Stimulated activated CD4-positive, alpha-beta T cell treated with anti-CD3 and anti-CD28 coated beads, Interleukin-15, amount 100 ng/mL, for 24 hours (primary cell): ENCODE results near the gene AK5.
"Not testable (repeated sequence)": the region's sequence is repeated elsewhere in the genome, so short reads cannot be mapped to it uniquely, and the experiment has no call there.

Experiments
- DNase-seq: peaks from one replicate; pipeline ENCODE4 v3.0.0-alpha.2; 2020

AK5 gene

DNA sequence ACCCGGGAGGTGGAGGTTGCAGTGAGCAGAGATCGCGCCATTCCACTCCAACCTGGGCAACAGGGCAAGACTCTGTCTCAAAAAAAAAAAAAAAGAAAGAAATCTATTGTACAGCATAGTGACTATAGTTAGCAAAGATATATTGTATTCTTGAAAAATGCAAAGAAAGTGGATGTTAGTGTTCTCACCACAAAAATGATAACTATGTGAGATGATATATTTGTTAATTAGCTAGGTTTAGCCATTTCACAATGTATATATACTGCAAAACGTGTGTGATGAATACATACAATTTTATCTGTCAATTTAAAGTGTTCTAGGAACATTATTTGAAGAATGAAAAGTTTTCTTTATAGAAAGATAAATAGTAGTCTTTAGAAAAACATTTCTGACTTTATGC, 179.9 kb downstream of the AK5 start:
- no peak for DNase-seq

DNA sequence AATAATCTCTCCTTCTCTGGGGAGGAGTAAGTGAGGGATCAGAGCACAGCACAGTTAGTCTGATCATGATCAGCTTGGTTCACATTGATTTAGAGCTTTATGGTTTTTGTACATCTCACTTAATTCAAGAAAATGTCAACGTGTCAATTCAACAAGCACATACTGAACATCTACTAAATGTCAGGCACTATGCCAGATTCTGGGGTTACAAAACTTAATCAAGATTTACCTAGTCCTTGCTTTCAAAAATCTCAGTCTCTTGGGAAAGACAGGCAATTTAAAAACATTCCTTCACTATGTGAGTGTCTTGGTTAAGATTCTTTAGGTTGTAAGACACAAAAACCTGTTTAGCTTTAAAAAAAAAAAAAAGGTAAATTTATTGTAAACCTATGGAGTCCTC, 181.4 kb downstream of the AK5 start:
- no peak for DNase-seq

DNA sequence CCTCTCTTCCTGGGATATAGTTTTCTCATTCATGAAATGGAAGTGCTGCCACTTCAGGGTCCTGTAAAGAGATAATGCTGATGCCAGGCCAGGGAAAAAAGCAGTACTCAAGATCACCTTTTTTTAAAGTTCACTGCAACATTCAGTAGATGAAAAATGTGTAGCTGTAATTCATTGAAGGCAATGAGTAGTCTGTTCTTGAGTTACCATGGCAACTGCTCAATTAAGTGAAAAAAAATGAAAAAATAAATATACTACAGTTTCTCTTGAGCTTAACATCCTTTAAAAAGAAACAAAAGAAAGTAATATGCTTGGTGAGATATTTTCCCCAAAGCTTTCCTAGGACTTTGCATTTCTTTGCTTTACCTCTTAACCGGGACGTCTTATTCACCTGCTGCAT, 183.3 kb downstream of the AK5 start:
- DNase-seq: no peak

DNA sequence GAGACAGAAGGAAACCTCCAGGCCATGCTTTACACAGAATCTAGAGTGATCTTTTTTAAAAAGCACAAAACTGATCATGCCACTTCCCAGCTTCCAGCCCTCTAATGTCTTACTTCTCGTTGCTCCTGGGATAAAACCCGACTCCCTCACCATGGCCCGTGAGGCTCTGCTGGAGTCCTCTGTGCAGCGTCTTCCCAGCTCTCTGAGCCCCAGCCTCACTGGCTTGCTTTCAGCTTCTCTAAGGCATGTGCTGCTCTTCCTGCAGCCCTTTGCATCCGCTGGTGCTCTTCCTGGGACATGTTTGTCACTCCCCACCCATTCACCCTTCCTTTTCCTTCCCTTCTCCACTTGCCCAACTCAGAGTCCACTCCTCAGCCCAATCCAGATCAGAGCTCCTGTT, 184.1 kb downstream of the AK5 start:
- no peak for DNase-seq

DNA sequence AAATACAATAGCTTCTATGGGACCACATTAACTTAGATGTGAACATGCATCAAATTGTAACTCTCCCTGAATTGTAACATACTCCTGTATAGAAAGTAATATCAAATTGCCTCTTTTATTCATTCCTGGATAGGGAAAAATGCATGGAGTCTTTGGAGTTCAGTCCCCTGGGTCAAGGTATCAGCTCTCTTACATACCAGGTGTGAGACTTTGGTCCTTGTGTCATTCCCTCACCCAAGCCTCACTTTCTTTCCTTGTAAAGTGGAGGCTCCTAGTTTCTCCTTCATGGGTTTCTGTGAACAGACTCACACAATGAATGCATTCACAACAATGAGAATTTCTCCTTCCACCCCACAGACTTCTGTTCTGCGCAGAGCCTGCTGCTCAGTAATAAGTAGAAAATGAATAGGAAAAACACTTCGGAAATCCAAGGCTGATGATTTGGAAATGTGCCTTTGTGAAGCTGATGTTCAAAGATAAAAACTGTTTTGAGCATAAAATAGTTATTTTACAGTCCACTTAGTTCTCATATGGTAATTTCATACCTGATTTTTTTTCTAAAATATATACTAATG, 185.3 kb downstream of the AK5 start:
- DNase-seq: no peak

DNA sequence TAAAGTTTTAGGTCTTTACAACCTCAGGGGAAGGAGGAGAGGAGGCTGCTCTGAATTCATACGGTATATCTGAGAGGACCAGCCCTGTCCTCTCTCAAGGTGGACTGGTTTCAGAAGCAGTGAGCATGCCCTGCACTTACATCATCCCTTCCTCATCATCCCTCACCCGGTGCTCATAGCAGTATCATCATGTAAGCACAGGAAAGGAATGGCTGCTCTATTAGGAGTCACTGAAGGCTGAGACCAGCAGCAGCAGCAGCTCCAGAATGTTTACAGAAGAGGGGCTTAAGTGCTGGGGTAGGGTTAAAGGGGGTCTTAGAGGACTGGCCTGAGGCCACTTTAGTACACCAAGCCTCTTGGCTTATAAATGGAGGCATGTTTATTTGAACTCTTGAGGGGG, 185.9 kb downstream of the AK5 start:
- no peak for DNase-seq

DNA sequence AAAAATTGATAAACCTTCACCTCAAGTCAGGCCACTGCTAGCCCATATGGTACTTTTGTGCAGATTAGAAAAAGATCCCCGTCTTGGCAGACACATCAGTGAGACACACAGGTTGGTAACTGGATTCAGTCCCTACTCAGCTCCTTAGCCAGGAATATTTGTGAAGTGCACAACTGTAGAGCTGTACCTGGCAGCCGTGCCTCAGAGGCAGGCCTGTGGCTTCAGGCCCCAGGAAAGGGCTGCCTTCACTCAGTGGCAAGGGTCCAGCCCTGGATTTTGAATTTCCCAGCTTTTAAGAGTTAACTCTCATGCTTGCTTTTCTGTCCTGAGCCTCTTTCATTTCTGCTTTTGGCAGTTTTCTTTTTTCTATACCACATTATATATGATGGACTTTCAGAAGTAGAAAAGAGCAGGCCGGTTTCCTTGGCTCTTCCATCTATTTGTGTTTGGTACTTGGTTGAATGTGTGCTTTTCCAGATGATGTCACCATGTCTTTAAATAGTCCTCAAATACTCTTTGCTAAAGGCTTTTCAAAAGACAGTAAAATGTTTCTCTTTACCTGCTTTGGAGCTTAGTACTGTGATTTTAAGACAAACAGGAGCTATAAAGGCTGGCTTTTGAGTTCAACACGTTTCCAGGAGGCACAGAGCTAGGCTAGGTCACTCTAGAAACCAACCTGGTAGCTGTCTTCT, 186.6 kb downstream of the AK5 start:
- DNase-seq: no peak

DNA sequence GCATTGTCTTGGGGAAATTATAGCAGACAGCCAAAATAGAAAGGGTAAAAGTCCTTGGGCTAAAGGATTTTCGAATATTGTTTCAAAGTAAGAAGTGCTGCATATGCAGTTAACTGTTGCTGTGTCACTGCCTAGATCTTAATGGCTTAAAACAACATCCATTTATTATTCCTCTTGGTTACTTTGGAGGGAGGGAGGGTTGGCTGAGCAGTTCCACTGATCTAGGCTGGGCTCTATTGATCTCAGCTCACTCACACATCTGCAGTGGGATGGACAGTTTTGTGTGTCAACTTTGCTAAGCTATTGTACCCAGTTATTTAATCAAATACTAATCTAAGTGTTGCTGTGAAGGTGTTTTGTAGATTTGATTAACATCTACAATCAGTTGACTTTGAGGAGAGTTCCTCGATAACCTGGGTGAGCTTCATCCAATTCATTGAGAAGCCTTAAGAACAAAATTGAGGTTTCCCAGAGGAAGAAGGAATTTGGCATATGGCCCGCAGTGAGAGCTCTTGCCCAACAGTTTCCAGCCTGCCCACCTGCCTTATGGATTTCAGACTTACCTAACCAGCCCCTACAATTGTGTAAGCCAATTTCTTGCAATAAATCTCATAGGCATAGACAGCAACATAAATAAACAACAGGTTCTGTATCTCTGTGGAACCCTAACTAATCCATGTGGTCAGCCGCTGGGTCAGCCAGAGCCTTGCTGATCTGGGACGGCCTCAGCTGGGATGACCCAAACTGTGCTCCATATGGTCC, 187.3 kb downstream of the AK5 start:
- no peak for DNase-seq

DNA sequence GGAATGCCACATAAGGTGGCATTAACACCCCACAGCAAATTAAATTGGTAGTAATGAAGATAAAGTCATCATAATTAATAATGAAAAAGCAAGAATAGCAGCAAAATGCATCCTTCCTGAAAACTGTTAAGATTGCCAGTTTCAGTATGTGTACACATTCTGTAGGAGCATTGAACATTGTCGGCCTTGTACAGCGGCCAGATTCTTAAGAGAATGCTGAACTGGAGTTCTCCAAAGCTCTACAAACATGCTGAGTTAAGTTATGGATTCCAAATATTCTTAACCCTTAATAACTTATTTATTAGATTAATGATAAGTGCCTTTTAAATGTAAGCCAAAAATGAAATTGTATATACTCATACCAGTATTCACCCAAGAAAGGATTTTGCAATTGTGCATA, 189.9 kb downstream of the AK5 start:
- DNase-seq: no peak

DNA sequence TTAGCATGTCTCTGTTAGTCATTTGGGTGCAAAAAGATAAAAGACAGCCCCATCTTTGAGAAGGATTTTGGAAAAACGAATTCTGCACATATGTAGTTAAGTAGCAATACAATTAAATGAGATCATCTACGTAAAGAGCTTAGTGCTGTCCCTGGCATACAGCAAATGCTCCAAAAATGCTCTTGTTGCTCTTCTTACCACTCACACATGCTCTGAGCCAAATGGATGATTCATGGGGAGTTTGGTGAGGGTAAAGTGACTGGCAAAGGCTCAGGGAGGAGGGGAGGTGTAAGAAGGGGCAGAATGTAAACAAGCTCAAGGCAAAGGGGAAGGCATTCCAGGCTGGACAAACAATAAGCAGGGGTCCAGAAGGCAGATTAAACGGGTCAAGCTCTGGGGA, 191.9 kb downstream of the AK5 start:
- DNase-seq: no peak

DNA sequence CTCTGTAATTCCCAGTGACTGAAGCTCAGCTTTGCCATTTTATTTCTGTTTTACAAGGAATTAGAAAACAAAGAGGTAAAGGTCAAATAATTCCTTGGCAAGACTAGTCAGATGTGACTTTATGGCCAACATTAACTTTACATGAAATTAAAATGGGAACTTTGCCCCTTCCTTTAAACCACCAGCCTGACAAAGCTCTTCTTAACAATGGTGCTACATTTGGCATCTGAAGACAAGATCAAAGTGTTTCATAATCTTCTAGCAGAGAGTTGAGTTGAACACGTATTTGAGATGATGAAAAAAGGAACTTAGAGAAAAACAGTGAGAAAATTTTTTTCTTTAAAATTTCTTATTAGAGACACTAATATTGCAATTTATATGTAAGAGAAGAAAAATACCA, 193.8 kb downstream of the AK5 start:
- no peak for DNase-seq

DNA sequence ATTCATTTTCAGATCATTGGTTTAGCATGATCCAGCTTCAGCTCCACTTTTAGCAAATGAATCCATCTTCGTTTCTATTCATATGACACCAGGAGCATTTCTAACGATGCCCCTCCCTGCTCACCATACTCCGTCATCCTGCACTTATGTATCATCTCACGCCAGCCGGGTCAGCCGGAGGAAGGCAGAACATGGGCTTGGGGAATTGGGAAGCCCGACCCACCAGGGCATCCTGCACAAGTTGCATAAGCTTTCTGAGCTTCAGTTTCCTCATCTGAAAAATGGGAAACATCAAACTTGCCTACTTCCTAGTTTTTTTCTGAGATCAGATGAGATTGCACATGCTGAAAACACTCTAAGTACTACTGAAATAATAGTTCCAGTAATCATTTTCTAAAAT, 194.7 kb downstream of the AK5 start:
- no peak for DNase-seq

DNA sequence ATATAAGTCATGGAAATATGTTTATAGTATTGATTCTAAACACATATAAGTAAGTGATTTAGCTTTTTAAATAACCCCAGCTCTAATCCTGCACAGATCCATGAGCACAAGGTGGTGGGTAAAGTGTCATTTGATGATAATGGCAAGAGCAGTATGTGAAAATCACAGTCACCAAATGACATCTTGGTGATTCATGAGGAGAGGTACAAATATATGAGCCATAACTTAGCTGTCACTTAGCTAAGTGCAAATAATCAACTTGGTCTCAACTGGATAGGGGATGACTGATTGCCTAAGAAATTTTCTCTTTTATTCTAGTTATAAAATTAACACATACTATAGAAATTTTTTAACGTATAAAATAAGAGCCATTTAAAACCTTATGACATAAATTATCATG, 202.5 kb downstream of the AK5 start:
- no peak for DNase-seq

DNA sequence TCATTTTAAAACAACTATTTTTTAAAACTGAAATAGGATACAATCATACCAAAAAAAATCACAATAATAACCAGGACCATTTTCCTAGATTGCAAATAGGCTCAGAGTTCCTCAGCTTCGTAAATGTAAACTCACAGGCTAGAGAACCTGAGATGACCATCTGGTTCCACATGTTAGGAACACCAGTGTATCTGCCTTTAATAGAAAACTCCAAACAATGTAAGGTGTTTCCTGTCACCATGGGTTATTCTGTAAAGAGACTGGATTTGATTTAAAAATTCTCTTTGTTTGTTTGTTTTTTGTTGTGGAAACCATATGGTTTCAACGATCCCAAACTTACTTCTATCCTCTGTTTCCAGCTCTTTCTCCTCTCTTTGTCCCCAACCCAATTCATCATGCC, 203.1 kb downstream of the AK5 start:
- no peak for DNase-seq

DNA sequence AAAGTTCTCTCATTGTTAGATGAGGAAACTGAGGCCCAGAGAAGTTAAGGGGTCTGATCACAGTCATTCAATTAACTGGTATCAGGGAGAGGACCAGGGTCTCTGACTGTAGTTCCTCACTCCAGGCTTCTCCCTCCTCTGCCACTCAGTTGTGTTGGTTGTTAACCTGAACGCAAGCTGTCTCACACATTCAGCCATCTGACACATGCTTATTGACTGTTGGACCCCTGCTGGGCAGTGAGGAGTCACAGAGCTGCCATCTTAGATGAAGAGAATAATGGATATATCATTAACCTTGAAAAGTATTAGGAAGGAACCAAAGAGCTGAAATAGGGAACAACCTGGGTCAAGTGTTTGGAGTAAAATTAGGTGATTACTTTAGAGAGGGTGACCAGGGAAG, 205.8 kb downstream of the AK5 start:
- no peak for DNase-seq

DNA sequence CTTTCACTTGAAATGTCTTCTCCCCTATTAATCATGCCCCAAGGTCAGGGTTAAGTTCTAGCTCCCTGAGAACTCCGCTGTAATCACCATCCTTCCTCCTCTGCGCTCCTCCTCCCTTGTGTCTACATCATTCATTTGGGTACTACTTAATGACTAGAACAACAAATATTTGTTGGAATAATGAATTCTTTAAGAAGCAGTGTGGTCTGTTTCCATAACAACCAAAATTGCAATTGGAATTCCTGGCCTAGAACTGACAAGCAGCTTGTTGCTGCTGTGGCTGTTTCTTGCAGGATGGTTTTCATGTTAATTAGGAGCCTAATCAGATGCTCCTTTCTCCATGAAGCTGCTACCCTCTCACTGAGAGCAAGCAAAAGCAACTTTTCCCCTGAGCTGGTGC, 208.1 kb downstream of the AK5 start:
- DNase-seq: no peak

DNA sequence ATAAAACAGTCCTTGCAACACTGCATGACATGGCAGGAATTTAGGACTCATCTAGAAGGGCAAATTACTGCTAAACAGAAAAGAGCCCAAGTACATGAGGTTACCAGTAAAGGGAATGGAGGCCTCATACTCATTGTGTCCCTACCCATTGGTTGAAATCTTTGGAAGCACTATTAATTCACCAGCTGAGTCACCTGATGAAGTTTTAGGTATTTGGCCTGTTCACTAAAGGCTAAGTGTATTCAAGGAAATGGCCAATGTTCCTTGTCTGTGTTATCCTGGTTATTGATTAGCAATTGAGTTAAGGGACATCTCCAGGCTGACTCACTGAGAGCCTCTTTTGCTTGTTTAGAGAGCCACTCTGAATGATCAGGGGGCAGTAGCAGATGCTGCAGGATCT, 212.2 kb downstream of the AK5 start:
- DNase-seq: no peak

DNA sequence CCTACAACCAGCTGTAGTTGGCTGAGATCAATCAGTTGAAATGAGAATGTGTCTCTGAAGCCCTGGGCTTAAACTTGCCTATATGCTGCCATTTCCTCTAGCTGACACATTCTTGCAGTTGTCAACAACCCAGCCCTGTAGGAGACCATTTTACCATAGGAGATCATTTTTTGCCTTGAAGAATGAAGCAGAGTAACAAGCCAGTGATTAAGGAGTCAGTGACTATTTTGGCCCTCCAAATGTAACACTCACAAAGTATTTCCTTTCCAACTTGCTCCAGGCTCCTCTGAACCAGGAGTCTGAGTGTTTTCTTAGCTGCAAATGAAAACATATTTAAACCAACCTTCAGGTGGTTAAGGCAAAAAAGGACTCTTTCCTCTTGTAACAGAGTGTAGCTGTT, 217.1 kb downstream of the AK5 start:
- DNase-seq: no peak

DNA sequence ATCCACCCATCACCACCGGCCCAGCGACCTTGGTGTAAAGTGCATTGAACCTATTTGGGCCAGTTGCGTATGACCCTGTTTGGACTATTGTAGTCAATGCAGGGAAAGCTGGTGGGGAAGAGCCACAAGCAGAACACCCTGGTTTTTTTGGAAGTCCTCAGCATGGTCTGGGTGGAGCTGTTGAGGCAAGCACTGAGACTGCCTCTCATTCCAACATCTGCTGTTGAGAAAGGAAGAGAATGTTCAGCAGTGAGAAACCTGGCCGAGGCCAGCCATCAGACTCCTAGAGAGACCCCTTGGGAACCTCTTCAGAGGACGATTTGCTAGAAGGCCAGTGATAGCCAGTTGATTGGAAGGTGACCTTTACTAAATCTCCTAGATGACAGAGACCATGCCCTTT, 217.6 kb downstream of the AK5 start:
- DNase-seq: no peak

DNA sequence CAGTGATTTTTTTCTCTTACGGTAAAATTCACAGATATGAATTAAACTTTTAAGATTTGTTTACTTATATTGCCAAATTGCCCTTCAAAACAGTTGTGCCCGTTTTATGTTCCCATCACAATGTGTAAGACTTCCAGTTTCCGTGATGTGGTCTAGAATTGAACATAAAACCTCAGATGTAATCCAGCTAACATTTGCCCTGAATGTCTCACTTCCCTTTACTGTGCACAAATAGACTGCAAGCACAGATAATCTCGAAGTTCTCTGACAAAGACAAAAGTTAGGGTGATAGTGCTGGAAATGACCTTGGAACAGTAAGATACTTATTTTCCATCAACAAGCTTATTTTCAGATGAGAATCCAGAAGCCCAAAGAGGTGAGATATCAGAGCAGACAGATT, 223.2 kb downstream of the AK5 start:
- no peak for DNase-seq

DNA sequence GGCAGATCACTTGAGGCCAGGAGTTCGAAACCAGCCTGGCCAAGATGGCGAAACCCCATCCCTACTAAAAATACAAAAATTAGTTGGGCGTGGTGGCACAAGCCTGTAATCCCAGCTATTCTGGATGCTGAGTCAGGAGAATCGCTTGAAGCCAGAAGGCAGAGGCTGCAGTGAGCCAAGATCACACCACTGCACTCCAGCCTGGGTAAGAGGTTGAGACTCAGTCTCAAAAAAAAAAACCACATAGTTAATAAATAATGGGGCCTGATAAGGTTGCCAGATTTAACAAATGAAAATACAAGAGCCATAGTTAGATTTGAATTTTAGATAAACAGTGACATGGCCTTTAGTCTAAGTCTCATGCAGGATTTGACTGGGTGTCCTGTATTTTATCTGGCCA, 225.0 kb downstream of the AK5 start:
- no peak for DNase-seq

DNA sequence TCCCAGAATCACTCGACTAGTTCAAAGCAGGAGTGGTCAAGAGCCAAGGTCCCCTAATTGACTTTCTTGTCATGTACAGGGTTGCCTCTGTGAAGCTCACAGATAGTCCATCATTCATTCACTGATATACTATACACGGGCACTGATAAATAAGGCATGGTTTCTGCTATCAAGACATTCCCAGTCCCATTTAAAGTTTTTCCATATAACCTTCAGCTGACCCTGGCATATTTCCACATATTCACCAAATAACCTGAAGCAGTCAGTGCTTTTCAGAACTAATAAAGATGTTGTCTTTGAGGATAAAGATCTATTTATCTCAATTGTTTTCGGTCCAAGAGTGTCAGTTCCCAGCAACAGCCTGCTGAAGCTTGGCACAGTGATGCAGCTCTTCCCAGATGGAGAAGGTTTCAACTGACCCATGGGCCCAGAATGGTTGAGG, 227.3 kb downstream of the AK5 start:
- DNase-seq: no peak

DNA sequence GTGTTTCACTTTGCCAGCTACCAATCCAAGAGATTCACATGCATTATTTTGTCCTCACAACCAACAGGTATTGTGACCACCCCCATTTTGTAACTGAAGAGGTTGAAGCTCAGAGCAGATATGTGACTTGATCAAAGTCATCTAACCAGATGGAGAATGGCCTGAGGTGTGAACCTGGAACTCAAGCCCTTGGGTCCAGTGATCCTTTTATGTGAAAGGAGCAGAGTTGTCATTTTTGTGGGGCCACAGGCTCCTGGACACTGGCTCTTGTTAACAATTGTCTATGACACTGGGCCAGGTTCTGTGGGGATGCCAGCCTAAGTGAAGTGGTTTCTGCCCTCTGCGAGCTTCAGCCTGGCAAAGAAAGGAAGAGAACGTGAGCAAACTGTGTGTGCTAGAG, 228.1 kb downstream of the AK5 start:
- no peak for DNase-seq

DNA sequence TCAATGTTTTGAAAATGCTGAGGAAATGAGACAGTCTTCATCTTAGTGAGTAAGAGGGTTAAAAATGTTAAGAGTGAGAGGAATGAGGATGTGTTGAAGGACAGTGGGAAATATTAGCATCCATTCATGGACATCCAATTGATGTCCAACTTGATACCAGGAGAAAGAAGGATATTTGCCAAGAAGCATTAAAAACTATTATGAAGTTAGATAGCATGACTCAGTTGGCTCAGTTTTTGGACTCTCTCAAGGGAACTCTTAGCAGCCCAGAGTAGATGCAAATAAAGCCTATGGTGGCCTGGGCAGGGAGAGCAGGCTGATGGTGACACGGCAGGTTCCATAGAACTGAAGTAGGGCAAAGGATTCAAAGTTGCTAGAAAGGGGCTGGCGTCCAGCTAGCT, 229.6 kb downstream of the AK5 start:
- no peak for DNase-seq

DNA sequence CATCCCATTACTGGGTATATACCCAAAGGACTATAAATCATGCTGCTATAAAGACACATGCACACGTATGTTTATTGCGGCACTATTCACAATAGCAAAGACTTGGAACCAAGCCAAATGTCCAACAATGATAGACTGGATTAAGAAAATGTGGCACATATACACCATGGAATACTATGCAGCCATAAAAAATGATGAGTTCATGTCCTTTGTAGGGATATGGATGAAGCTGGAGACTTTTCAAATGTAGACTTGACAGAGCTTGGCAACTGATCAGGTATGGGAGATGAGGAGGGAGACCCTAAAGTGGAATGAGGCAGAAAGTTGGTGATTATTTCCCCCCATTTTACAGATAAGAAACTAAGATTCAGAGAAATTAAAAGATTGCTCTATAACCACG, 230.8 kb downstream of the AK5 start:
- DNase-seq: not testable (repeated sequence)
